GM18526 (cell line): ENCODE data around the gene GNAS-AS1.

Experiments
- POLR2A ChIP-seq: IDR thresholded peaks from 3 replicates; pipeline ENCODE4 v1.6.1; 2011; ENCODE audit not compliant: insufficient read length; ENCODE audit errors: extremely low read depth

The GNAS-AS1 gene

GRCh38 chr20:58890518-58891085 is 39.9 kb upstream of the GNAS-AS1 start:
- TF ChIP-seq POLR2A = peak; percentile 34

DNA sequence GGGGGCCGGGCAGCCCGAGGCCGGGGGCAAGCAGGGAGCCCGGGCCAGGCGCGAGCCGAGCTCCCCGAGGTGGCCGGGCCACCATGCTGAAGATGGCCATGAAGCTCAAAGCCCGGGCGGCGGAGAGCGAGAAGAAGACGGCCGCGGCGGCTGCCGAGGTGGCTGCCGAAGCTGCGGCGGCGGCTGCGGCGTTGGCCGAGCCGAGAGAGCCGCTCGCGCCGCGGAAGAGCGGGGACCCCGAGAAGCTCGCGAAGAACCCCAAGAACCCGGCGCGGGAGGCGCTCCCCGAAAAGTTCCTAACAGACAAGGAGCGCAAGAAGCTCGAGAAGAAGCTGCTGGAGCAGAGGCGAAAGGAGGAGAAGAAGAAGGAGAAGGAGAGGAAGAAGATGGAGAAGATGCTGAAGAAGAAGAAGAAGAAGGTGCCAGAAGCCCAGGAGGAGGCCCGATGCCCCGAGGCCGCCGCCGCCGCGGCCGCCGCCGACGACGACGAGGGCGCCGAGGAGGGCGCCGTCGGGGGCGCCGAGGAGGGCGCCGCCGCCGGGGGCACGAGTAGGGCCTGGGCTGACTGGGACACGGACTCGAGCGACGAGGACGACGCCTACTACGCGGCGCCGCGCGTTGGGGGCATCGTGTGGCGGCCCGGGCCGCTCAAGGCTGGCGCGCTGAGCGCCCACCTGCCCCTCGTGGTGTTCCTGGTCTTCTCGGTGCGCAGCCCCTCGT is 39.3 kb upstream of the GNAS-AS1 start:
- no peak for TF ChIP-seq POLR2A

- no peak for TF ChIP-seq POLR2A
Observed at GRCh38 chr20:58889334-58889760, 38.6 kb upstream of the GNAS-AS1 start.

DNA sequence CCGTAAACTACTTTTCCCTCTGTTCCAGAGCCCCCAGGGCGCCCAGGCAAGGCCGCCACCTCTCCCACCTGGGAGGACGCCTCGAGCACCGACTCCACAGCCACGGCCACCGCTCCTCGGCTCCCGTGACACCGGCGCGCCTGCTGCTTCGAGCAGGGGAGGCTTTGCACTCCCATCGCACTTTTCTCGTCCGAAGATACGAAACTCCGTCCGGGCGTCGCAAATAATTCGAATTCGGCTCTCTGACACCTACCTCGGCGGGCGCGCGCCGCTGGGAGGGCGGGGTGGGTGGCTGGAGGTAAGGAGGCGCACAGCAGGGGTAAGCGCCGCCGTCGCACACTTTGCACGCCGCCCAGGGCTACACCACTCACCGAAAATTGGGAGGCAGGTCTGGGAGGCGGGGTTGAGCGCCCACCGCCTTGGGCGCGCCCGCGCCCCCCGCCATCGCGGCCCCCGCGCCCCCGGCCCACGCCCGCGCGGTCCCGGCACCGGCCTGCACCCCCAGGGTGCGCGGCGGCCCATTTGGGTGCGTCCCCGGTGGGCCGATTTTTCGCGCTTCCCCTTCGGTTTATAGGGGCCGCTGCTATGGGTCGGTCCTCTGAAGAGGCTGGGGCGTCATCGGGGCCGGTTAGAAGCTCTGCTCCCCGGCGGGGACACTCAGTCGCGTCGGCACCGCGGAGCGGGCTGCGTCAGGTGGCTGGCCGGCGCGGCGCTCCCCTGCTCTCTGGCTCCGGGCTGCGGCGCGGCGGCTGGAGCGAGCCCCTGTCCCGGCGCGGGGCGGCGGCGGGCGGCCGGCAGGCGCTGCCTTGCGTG is 38.0 kb upstream of the GNAS-AS1 start:
- peak; percentile 99 for TF ChIP-seq POLR2A

- no peak for TF ChIP-seq POLR2A
Observed at GRCh38 chr20:58888103-58888502, 37.4 kb upstream of the GNAS-AS1 start.

- TF ChIP-seq POLR2A = no peak
Observed at GRCh38 chr20:58886546-58886945, 35.8 kb upstream of the GNAS-AS1 start.

DNA sequence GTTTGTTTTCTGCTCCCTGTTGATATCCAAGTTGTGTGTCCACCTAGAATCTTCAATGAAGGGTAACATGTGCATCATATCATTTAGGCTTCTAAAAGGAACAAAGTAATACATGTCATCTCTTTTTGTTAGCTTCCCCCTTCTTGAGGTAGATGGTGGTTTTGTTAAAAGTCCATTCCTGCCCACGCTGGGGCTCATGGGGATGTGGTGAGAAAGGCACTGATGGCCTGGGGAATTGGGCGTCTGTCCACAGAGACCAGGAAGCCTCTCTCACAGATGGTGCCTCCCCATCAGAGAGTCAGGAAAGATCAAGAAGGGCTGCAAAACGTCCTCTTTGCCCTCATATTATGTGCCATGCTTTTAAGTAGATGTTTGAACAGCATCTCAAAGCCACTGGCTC is 34.3 kb upstream of the GNAS-AS1 start:
- no peak for TF ChIP-seq POLR2A

GRCh38 chr20:58883241-58883691 is 32.6 kb upstream of the GNAS-AS1 start:
- no peak for TF ChIP-seq POLR2A

GRCh38 chr20:58882704-58883089 is 32.0 kb upstream of the GNAS-AS1 start:
- no peak for TF ChIP-seq POLR2A

GRCh38 chr20:58880994-58881752 is 30.5 kb upstream of the GNAS-AS1 start:
- TF ChIP-seq POLR2A = no peak

DNA sequence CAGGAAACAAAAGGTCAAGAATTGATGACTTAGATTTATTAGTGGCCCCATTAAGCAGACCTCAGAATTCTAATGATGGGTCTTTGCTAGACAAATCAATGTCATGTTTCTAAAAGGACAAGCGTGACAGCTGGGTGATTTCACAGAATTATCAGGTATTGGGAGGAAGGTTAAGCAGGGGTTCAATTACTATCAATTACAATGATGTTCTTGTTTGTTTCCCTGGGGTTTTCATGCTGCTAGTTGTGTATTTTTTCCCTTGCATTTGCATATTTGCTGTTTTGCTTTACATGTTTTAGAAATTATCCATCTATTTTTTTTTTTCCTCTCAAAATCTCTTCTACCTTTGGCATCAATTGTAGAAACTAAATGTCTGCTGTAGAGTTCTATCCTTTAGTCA is 29.7 kb upstream of the GNAS-AS1 start:
- no peak for TF ChIP-seq POLR2A

GRCh38 chr20:58878399-58878798 is 27.7 kb upstream of the GNAS-AS1 start:
- TF ChIP-seq POLR2A = no peak

GRCh38 chr20:58877976-58878360 is 27.3 kb upstream of the GNAS-AS1 start:
- no peak for TF ChIP-seq POLR2A

GRCh38 chr20:58877050-58877975 is 26.6 kb upstream of the GNAS-AS1 start:
- no peak for TF ChIP-seq POLR2A
